Testis (tissue), 2 donors: ENCODE results near the gene SSBP3.

ENCODE experiments used
- POLR2A ChIP-seq: fragments of 450-650 bp; IDR thresholded peaks from one replicate; pipeline ENCODE4 v1.6.1; 2017; ENCODE audit warnings: antibody characterized with exemption, mild to moderate bottlenecking, moderate library complexity
- TF ChIP-seq, protein P1 (sequence below), 3 experiments: fragments of 450-650 bp in 2 of 3; fragments of 200-600 bp in 1 of 3; sonication (generic) in 1 of 3; IDR thresholded peaks; one replicate each; pipeline ENCODE4 v1.5.1; 2016 to 2019; ENCODE audit warnings: antibody characterized with exemption in 3 of 3, mild to moderate bottlenecking in 2 of 3, moderate library complexity in 1 of 3

DNA sequence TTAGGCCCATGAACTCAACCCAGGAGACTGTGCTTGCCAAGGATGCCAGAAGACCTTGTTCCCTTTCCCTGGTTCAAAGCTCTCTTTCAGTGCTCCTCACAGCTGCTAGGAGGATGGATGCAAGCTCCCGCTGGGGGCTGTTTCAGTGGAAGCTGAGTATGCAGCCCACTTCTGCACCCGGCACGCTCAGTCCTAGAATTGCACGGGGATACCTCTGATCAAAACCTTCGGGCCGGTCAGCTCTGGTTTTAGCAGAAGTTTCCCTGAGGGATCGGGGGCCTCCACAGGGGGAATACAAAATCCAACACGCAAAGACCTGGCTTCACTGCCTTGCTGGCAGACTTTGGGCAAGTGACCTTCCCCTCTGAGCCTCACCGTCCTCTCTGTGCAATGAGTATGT lies 4.2 kb upstream of the SSBP3 start:
- TF ChIP-seq, protein P1, sequence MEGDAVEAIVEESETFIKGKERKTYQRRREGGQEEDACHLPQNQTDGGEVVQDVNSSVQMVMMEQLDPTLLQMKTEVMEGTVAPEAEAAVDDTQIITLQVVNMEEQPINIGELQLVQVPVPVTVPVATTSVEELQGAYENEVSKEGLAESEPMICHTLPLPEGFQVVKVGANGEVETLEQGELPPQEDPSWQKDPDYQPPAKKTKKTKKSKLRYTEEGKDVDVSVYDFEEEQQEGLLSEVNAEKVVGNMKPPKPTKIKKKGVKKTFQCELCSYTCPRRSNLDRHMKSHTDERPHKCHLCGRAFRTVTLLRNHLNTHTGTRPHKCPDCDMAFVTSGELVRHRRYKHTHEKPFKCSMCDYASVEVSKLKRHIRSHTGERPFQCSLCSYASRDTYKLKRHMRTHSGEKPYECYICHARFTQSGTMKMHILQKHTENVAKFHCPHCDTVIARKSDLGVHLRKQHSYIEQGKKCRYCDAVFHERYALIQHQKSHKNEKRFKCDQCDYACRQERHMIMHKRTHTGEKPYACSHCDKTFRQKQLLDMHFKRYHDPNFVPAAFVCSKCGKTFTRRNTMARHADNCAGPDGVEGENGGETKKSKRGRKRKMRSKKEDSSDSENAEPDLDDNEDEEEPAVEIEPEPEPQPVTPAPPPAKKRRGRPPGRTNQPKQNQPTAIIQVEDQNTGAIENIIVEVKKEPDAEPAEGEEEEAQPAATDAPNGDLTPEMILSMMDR (IDR thresholded peaks at IDR 0.05): no peak
- TF ChIP-seq POLR2A: no peak
